Stimulated activated CD8-positive, alpha-beta memory T cell treated with anti-CD3 and anti-CD28 coated beads, Interleukin-15, amount 100 ng/mL, for 4 hours (primary cell): ENCODE data around the gene RAB20.
"Not testable (repeated sequence)": the region's sequence is repeated elsewhere in the genome, so short reads cannot be mapped to it uniquely, and the experiment has no call there.

Source experiments
- DNase-seq, 2 donors: peaks; one replicate each; pipeline ENCODE4 v3.0.0-alpha.2; 2020; ENCODE audit warnings: low read depth in 2 of 2

The RAB20 gene

GRCh38 chr13:110561344-110562035, at the start of gene RAB20:
TSS of gene RAB20 (minus strand) at chr13:110561722. CDS start at chr13:110561519, 203 bp downstream.
- peak; percentile 34 to 37 for DNase-seq

- DNase-seq, result no peak
Observed at GRCh38 chr13:110610955-110611595, 49.6 kb upstream of the RAB20 start.

GRCh38 chr13:110607675-110608224, 46.2 kb upstream of the RAB20 start:
- no peak for DNase-seq

- DNase-seq, result not testable (repeated sequence)
Observed at GRCh38 chr13:110606281-110606680, 44.8 kb upstream of the RAB20 start.

GRCh38 chr13:110605132-110605531, 43.6 kb upstream of the RAB20 start:
- DNase-seq, result no peak

- no peak for DNase-seq
Observed at GRCh38 chr13:110600980-110601379, 39.5 kb upstream of the RAB20 start.

GRCh38 chr13:110600261-110600819, 38.8 kb upstream of the RAB20 start:
- no peak for DNase-seq

GRCh38 chr13:110597041-110597689, 35.6 kb upstream of the RAB20 start:
- DNase-seq, result no peak

- no peak for DNase-seq
Observed at GRCh38 chr13:110593430-110594130, 32.1 kb upstream of the RAB20 start.

- no peak for DNase-seq
Observed at GRCh38 chr13:110592665-110593064, 31.1 kb upstream of the RAB20 start.

- no peak for DNase-seq
Observed at GRCh38 chr13:110590577-110590976, 29.1 kb upstream of the RAB20 start.

- no peak for DNase-seq
Observed at GRCh38 chr13:110589793-110590390, 28.4 kb upstream of the RAB20 start.

- DNase-seq, result no peak
Observed at GRCh38 chr13:110583178-110583865, 21.8 kb upstream of the RAB20 start.

- DNase-seq, result no peak
Observed at GRCh38 chr13:110582421-110582954, 21.0 kb upstream of the RAB20 start.

- DNase-seq, result no peak
Observed at GRCh38 chr13:110581506-110582185, 20.1 kb upstream of the RAB20 start.

GRCh38 chr13:110580800-110581199, 19.3 kb upstream of the RAB20 start:
- DNase-seq, result no peak

- DNase-seq, result no peak
Observed at GRCh38 chr13:110578363-110578762, 16.8 kb upstream of the RAB20 start.

GRCh38 chr13:110576736-110577476, 15.4 kb upstream of the RAB20 start:
- no peak for DNase-seq

- DNase-seq, result no peak
Observed at GRCh38 chr13:110576070-110576394, 14.5 kb upstream of the RAB20 start.
